Measurements from ENCODE around the gene ADI1.

- TF ChIP-seq POLR2AphosphoS5 (IDR thresholded peaks at IDR 0.05) (no peak), EP300 (IDR thresholded peaks at IDR 0.05) (no peak), CTCF (IDR thresholded peaks at IDR 0.05) (no peak), POLR2A (IDR thresholded peaks at IDR 0.05) (no peak)
Measured at GRCh38 chr2:3516831-3517230, 2.5 kb downstream of the ADI1 start.

Measured in gastroesophageal sphincter (tissue), 3 donors.